ENCODE measurements around the gene SLC24A3.

Gene SLC24A3

GRCh38 chr20:19497064-19497463 is 284.6 kb downstream of the SLC24A3 start (continued):
- TF ChIP-seq ZNF704 (tag by site-specific recombination; IDR thresholded peaks at IDR 0.05) (no peak), ZNF654 (tag by site-specific recombination; IDR thresholded peaks at IDR 0.05; ENCODE audit: low read depth) (no peak), ZNF48 (tag by site-specific recombination; IDR thresholded peaks at IDR 0.05) (no peak), FEZF1 (tag by site-specific recombination; IDR thresholded peaks at IDR 0.05) (no peak), PRDM1 (tag by site-specific recombination; IDR thresholded peaks at IDR 0.05) (no peak), ZEB2 (tag by site-specific recombination; IDR thresholded peaks at IDR 0.05) (no peak), ZNF837 (tag by site-specific recombination; IDR thresholded peaks at IDR 0.05) (no peak), ZNF610 (tag by site-specific recombination; IDR thresholded peaks at IDR 0.05; ENCODE audit: borderline replicate concordance) (no peak)

GRCh38 chr20:19498756-19499155 is 286.3 kb downstream of the SLC24A3 start:
- POLR2A ChIA-PET, result no interaction called here
- no peak for TF ChIP-seq ZNF18 (tag by site-specific recombination; IDR thresholded peaks at IDR 0.05)
- TF ChIP-seq ZNF114 (tag by site-specific recombination; IDR thresholded peaks at IDR 0.05), result no peak
- no peak for TF ChIP-seq TCF7L2 (IDR thresholded peaks at IDR 0.05; ENCODE audit: borderline replicate concordance, low read depth, low read length)
- TF ChIP-seq ZFP41 (tag by site-specific recombination; IDR thresholded peaks at IDR 0.05; ENCODE audit: borderline replicate concordance), result no peak
- TF ChIP-seq ZNF148 (tag by site-specific recombination; IDR thresholded peaks at IDR 0.05; ENCODE audit: borderline replicate concordance), result no peak
- no peak for TF ChIP-seq ZBTB48 (tag by site-specific recombination; IDR thresholded peaks at IDR 0.05)
- TF ChIP-seq ZNF639 (tag by site-specific recombination; IDR thresholded peaks at IDR 0.05), result no peak
- no peak for TF ChIP-seq ZNF768 (tag by site-specific recombination; IDR thresholded peaks at IDR 0.05)
- no peak for TF ChIP-seq ZNF629 (tag by site-specific recombination; IDR thresholded peaks at IDR 0.05)
- no peak for TF ChIP-seq ZNF248 (tag by site-specific recombination; IDR thresholded peaks at IDR 0.05)
- TF ChIP-seq OVOL3 (tag by site-specific recombination; IDR thresholded peaks at IDR 0.05), result no peak
- H3K4me1 ChIP-seq (ENCODE audit: control insufficient read depth, insufficient read depth, low read length), result no peaks in the 10 kb centered on the region
- no peaks in the 10 kb centered on the region for H3K9me3 ChIP-seq (ENCODE audit: control insufficient read depth, insufficient read depth, low read depth, low read length)
- no peak overlapping the region for H3K27ac ChIP-seq (ENCODE audit: extremely low read depth, low read depth, low read length)
- CTCF ChIA-PET, result no interaction called here
- H3K36me3 ChIP-seq (ENCODE audit: control insufficient read depth in 2 of 2, insufficient read depth in 1 of 2, low read length in 2 of 2), result no peaks in the 10 kb centered on the region
- H3K4me3 ChIP-seq (ENCODE audit: low read depth, low read length), result no peak overlapping the region
